ENCODE data around the gene KLHL11. TPM values are rescaled to one million over a fixed set of nuclear protein-coding genes. Genes with fewer than 3 reads are reported as not detected.

KLHL11 gene
- total and polyA plus RNA-seq, 8 donors: 0.43 to 26.4 (median 3.0) TPM

DNA sequence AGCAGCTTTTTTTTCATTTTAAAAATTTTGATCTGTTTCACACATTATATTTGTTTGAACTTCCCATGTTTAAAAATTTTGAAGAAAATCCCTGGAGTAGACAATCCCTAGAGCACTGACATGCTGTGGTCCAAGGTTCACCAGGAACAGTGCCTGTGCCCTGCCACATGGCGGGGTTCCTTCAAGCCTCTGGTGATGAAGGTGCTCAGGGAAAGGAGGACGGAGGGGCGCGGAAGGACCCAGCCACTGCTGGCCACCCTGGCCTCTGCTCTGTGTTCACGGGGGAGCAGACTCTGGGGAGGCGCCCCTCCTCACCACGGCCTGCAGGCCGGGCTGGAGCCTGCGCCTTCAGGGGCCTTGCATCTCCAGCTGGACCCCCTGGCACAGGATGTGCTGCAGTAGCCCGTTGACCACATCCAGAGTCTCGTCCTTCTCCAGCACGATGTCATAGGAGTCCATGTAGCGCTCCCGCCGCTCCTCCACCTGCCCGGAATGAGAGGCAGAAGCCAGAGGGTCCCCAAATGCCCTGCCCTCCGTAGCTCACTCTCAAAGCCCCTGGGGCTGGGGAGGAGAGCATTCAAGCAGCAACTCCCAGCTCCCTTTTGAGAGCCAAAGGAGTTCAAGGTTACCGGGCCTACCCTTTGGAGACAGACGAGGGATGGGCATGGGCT lies 39.9 kb downstream of the KLHL11 start:
- H3K36me3 ChIP-seq: peaks cover 21 to 64% (median 60%) of the 10 kb centered on the region in 4 donors
- DNase-seq: no peak

DNA sequence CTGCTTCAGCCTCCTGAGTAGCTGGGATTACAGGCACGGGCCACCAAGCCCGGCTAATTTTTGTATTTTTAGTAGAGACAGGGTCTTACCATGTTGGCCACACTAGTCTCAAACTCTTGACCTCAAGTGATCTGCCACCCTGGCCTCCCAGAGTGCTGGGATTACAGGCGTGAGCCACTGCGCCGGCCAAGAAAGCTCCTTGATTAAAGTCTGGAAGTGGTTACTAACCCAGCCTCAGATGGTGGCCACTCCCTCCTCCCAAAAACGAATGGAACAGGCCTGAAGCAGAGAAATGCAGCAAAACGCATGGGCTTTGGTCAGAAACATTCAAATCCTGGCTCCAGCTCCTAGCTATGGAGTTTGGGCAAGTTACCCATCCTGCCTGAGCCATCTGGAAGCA lies 41.1 kb downstream of the KLHL11 start:
- Histone ChIP-seq H3K4me1 (peaks cover 0 to 15% (median 4%) of the 10 kb centered on the region in 4 donors), H3K36me3 (peaks cover 14 to 52% (median 48%) of the 10 kb centered on the region in 4 donors), H3K4me3 (no peak overlapping the region), H3K9me3 (no peaks in the 10 kb centered on the region), H3K27ac (no peak overlapping the region), H3K27me3 (no peaks in the 10 kb centered on the region)
- intact Hi-C loops (cut with DNase I; ENCODE audit: low total_unique reads): no loop called here
- no peak for DNase-seq
- TF ChIP-seq, protein P1, sequence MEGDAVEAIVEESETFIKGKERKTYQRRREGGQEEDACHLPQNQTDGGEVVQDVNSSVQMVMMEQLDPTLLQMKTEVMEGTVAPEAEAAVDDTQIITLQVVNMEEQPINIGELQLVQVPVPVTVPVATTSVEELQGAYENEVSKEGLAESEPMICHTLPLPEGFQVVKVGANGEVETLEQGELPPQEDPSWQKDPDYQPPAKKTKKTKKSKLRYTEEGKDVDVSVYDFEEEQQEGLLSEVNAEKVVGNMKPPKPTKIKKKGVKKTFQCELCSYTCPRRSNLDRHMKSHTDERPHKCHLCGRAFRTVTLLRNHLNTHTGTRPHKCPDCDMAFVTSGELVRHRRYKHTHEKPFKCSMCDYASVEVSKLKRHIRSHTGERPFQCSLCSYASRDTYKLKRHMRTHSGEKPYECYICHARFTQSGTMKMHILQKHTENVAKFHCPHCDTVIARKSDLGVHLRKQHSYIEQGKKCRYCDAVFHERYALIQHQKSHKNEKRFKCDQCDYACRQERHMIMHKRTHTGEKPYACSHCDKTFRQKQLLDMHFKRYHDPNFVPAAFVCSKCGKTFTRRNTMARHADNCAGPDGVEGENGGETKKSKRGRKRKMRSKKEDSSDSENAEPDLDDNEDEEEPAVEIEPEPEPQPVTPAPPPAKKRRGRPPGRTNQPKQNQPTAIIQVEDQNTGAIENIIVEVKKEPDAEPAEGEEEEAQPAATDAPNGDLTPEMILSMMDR (IDR thresholded peaks at IDR 0.05): no peak
- no peak for TF ChIP-seq POLR2A (IDR thresholded peaks at IDR 0.05)
- no peak for TF ChIP-seq EP300 (IDR thresholded peaks at IDR 0.05)
- TF ChIP-seq POLR2AphosphoS5 (IDR thresholded peaks at IDR 0.05): no peak
- WGBS, 5 donors: 53 to 68% (median 59%) methylated on average over 6 to 7 of the region's 7 CpGs

More for the DNA sequence above, 39.9 kb downstream of the KLHL11 start:
- WGBS, 5 donors: 89 to 92% (median 92%) methylated on average over 15 to 19 of the region's 19 CpGs
- intact Hi-C loops (cut with DNase I; ENCODE audit: low total_unique reads): no loop called here
- H3K27ac ChIP-seq: no peak overlapping the region
- no peak for TF ChIP-seq EP300 (IDR thresholded peaks at IDR 0.05)
- TF ChIP-seq, protein P1 (IDR thresholded peaks at IDR 0.05): no peak
- no peak for TF ChIP-seq POLR2AphosphoS5 (IDR thresholded peaks at IDR 0.05)
- no peak for TF ChIP-seq POLR2A (IDR thresholded peaks at IDR 0.05)
- no peaks in the 10 kb centered on the region for H3K9me3 ChIP-seq
- H3K4me3 ChIP-seq: no peak overlapping the region
- peaks cover 0 to 15% (median 4%) of the 10 kb centered on the region in 4 donors for H3K4me1 ChIP-seq
- no peaks in the 10 kb centered on the region for H3K27me3 ChIP-seq

DNA sequence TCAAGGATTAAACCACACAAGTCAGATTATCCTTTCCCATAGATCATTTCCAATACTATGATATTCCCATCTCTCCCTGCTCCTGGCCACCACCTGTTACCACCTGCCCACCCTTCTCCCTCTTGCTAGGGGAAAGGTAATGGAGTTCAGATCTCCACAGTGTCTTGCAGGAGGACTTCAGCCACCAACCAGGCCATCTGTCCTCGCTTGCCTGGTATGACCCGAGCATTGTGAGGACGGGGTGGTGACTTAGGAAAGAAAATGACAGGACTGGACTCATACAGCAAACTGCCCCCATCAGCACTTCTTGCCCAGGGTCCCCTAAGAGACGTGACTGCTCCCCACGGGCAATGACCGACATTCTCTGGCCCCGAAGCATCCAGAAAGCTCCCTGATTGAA lies 41.6 kb downstream of the KLHL11 start:
- peaks cover 0 to 15% (median 4%) of the 10 kb centered on the region in 4 donors for H3K4me1 ChIP-seq
- TF ChIP-seq EP300 (IDR thresholded peaks at IDR 0.05): no peak
- TF ChIP-seq, protein P1 (IDR thresholded peaks at IDR 0.05): no peak
- TF ChIP-seq POLR2AphosphoS5 (IDR thresholded peaks at IDR 0.05): no peak
- no peak for TF ChIP-seq POLR2A (IDR thresholded peaks at IDR 0.05)
- H3K27ac ChIP-seq: no peak overlapping the region
- H3K4me3 ChIP-seq: no peak overlapping the region
- H3K36me3 ChIP-seq: peaks cover 11 to 47% (median 43%) of the 10 kb centered on the region in 4 donors
- H3K27me3 ChIP-seq: no peaks in the 10 kb centered on the region
- DNase-seq: no peak
- intact Hi-C loops (cut with DNase I; ENCODE audit: low total_unique reads): no loop called here
- 84 to 91% (median 88%) methylated on average over 7 of the region's 7 CpGs for WGBS, 5 donors
- H3K9me3 ChIP-seq: no peaks in the 10 kb centered on the region

DNA sequence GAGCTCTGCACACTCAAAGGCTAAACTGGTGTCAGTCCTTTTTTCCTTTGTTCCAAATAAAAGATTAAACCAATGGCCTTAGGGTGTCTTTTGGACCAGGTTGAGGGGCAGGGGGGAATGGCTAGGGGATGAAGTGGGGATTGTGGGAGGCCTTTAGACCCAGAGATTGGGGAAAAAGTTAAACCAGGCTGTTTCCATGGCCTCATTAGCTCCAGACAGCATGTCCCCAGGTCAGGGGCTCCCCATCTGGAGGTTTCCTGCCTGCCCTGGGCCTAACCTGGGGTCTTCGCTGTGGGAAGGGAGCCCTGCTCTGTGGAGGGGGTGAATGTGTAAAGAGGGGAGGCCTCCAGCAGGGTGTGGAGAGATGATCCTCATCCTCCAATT lies 42.1 kb downstream of the KLHL11 start:
- H3K27ac ChIP-seq: no peak overlapping the region
- no peak overlapping the region for H3K4me3 ChIP-seq
- peaks cover 0 to 13% (median 3%) of the 10 kb centered on the region in 4 donors for H3K4me1 ChIP-seq
- 89 to 100% (median 92%) methylated on average over 1 of the region's 1 CpG for WGBS, 5 donors
- H3K9me3 ChIP-seq: no peaks in the 10 kb centered on the region
- TF ChIP-seq, protein P1 (IDR thresholded peaks at IDR 0.05): no peak
- TF ChIP-seq EP300 (IDR thresholded peaks at IDR 0.05): no peak
- TF ChIP-seq POLR2A (IDR thresholded peaks at IDR 0.05): no peak
- no peak for TF ChIP-seq POLR2AphosphoS5 (IDR thresholded peaks at IDR 0.05)
- DNase-seq: no peak
- intact Hi-C loops (cut with DNase I; ENCODE audit: low total_unique reads): no loop called here
- H3K36me3 ChIP-seq: peaks cover 9 to 45% (median 39%) of the 10 kb centered on the region in 4 donors
- H3K27me3 ChIP-seq: no peaks in the 10 kb centered on the region
